Subcutaneous abdominal adipose tissue (tissue), 5 donors: ENCODE data around the gene SLC25A21.

Experiments used
- H3K27ac ChIP-seq: one replicate; pipeline ENCODE4 v1.7.0; 2013; ENCODE audit warnings: low read depth, mild to moderate bottlenecking, inconsistent platforms, low read length, moderate library complexity
- H3K27me3 ChIP-seq, 5 donors: one replicate each; pipeline ENCODE4 v1.7.0; 2013; ENCODE audit warnings: low read length in 5 of 5, inconsistent platforms in 1 of 5; ENCODE audit not compliant: control insufficient read depth in 5 of 5, insufficient read depth in 4 of 5
- H3K36me3 ChIP-seq, 5 donors: one replicate each; pipeline ENCODE4 v1.7.0; 2013; ENCODE audit warnings: low read length in 5 of 5; ENCODE audit not compliant: control insufficient read depth in 5 of 5, insufficient read depth in 5 of 5
- H3K4me1 ChIP-seq, 5 donors: one replicate each; pipeline ENCODE4 v1.7.0; 2013; ENCODE audit warnings: low read length in 5 of 5, mild to moderate bottlenecking in 3 of 5, moderate library complexity in 1 of 5; ENCODE audit not compliant: control insufficient read depth in 5 of 5, insufficient read depth in 5 of 5
- H3K4me3 ChIP-seq, 5 donors: one replicate each; pipeline ENCODE4 v1.7.0; 2013; ENCODE audit warnings: low read length in 5 of 5, low read depth in 1 of 5
- H3K9ac ChIP-seq, 5 donors: one replicate each; pipeline ENCODE4 v1.7.0; 2013; ENCODE audit warnings: low read length in 5 of 5, mild to moderate bottlenecking in 4 of 5, moderate library complexity in 3 of 5
- H3K9me3 ChIP-seq, 5 donors: one replicate each; pipeline ENCODE4 v1.7.0; 2013; ENCODE audit warnings: low read length in 5 of 5; ENCODE audit not compliant: control insufficient read depth in 5 of 5
- donor health status: healthy.
- donor health status: healthy.
- donor health status: healthy.
- donor health status: healthy.
- donor health status: healthy.

The SLC25A21 gene

GRCh38 chr14:36826614-36827013, 345.8 kb downstream of the SLC25A21 start:
- Histone ChIP-seq H3K9ac (no peak overlapping the region), H3K4me3 (no peak overlapping the region), H3K36me3 (no peaks in the 10 kb centered on the region), H3K9me3 (no peaks in the 10 kb centered on the region), H3K27ac (no peak overlapping the region), H3K27me3 (no peaks in the 10 kb centered on the region), H3K4me1 (no peaks in the 10 kb centered on the region)

- H3K9me3 ChIP-seq: no peaks in the 10 kb centered on the region
- H3K4me3 ChIP-seq: no peak overlapping the region
- H3K4me1 ChIP-seq: no peaks in the 10 kb centered on the region
- no peaks in the 10 kb centered on the region for H3K36me3 ChIP-seq
- H3K27me3 ChIP-seq: no peaks in the 10 kb centered on the region
- H3K9ac ChIP-seq: no peak overlapping the region
- H3K27ac ChIP-seq: no peak overlapping the region
Observed at GRCh38 chr14:36824854-36825253, 347.6 kb downstream of the SLC25A21 start.

- Histone ChIP-seq H3K27ac (no peak overlapping the region), H3K27me3 (no peaks in the 10 kb centered on the region), H3K36me3 (no peaks in the 10 kb centered on the region), H3K9me3 (no peaks in the 10 kb centered on the region), H3K9ac (no peak overlapping the region), H3K4me3 (no peak overlapping the region), H3K4me1 (no peaks in the 10 kb centered on the region)
Observed at GRCh38 chr14:36823651-36824050, 348.8 kb downstream of the SLC25A21 start.

- Histone ChIP-seq H3K27me3 (no peaks in the 10 kb centered on the region), H3K36me3 (no peaks in the 10 kb centered on the region), H3K9ac (no peak overlapping the region), H3K4me3 (no peak overlapping the region), H3K4me1 (no peaks in the 10 kb centered on the region), H3K27ac (no peak overlapping the region), H3K9me3 (no peaks in the 10 kb centered on the region)
Observed at GRCh38 chr14:36822685-36823084, 349.7 kb downstream of the SLC25A21 start.

- Histone ChIP-seq H3K27me3 (no peaks in the 10 kb centered on the region), H3K4me1 (no peaks in the 10 kb centered on the region), H3K9ac (no peak overlapping the region), H3K36me3 (no peaks in the 10 kb centered on the region), H3K27ac (no peak overlapping the region), H3K9me3 (no peaks in the 10 kb centered on the region), H3K4me3 (no peak overlapping the region)
Observed at GRCh38 chr14:36820901-36821300, 351.5 kb downstream of the SLC25A21 start.

GRCh38 chr14:36820111-36820709, 352.2 kb downstream of the SLC25A21 start:
- no peak overlapping the region for H3K27ac ChIP-seq

GRCh38 chr14:36818794-36819384, 353.5 kb downstream of the SLC25A21 start:
- Histone ChIP-seq H3K4me1 (no peaks in the 10 kb centered on the region), H3K36me3 (no peaks in the 10 kb centered on the region), H3K27me3 (no peaks in the 10 kb centered on the region), H3K4me3 (no peak overlapping the region), H3K9me3 (no peaks in the 10 kb centered on the region), H3K27ac (no peak overlapping the region), H3K9ac (no peak overlapping the region)

More at GRCh38 chr14:36820111-36820709, 352.2 kb downstream of the SLC25A21 start:
- Histone ChIP-seq H3K9me3 (no peaks in the 10 kb centered on the region), H3K4me3 (no peak overlapping the region), H3K9ac (no peak overlapping the region), H3K4me1 (no peaks in the 10 kb centered on the region), H3K36me3 (no peaks in the 10 kb centered on the region), H3K27me3 (no peaks in the 10 kb centered on the region)

GRCh38 chr14:36818246-36818645, 354.2 kb downstream of the SLC25A21 start:
- H3K9me3 ChIP-seq: no peaks in the 10 kb centered on the region

GRCh38 chr14:36817071-36817930, 355.1 kb downstream of the SLC25A21 start:
- no peak overlapping the region for H3K9ac ChIP-seq
- H3K4me1 ChIP-seq: no peaks in the 10 kb centered on the region
- no peak overlapping the region for H3K4me3 ChIP-seq
- H3K9me3 ChIP-seq: no peaks in the 10 kb centered on the region
- H3K27ac ChIP-seq: no peak overlapping the region
- no peaks in the 10 kb centered on the region for H3K27me3 ChIP-seq
- no peaks in the 10 kb centered on the region for H3K36me3 ChIP-seq

More at GRCh38 chr14:36818246-36818645, 354.2 kb downstream of the SLC25A21 start:
- Histone ChIP-seq H3K4me3 (no peak overlapping the region), H3K27ac (no peak overlapping the region), H3K4me1 (no peaks in the 10 kb centered on the region), H3K36me3 (no peaks in the 10 kb centered on the region), H3K27me3 (no peaks in the 10 kb centered on the region), H3K9ac (no peak overlapping the region)

- Histone ChIP-seq H3K4me3 (no peak overlapping the region), H3K36me3 (no peaks in the 10 kb centered on the region), H3K27ac (no peak overlapping the region), H3K9me3 (no peaks in the 10 kb centered on the region), H3K9ac (no peak overlapping the region), H3K27me3 (no peaks in the 10 kb centered on the region), H3K4me1 (no peaks in the 10 kb centered on the region)
Observed at GRCh38 chr14:36816481-36816880, 355.9 kb downstream of the SLC25A21 start.
